GM12801 (cell line): ENCODE data around the gene MYH7B.

Experiments used
- CTCF ChIP-seq: IDR thresholded peaks from one replicate; pipeline ENCODE4 v1.5.1; 2011; ENCODE audit warnings: control low read depth; ENCODE audit not compliant: insufficient read length; ENCODE audit errors: extremely low read depth

MYH7B gene

GRCh38 chr20:34990231-34990630 is 34.6 kb downstream of the MYH7B start:
- TF ChIP-seq CTCF, result no peak

GRCh38 chr20:34990661-34991214 is 35.1 kb downstream of the MYH7B start:
- no peak for TF ChIP-seq CTCF

- no peak for TF ChIP-seq CTCF
Observed at GRCh38 chr20:34992751-34993417, 37.2 kb downstream of the MYH7B start.

GRCh38 chr20:34993941-34994508 is 38.4 kb downstream of the MYH7B start:
- no peak for TF ChIP-seq CTCF

- TF ChIP-seq CTCF, result no peak
Observed at GRCh38 chr20:34994509-34995131, 39.0 kb downstream of the MYH7B start.

GRCh38 chr20:34995192-34995591 is 39.5 kb downstream of the MYH7B start:
- no peak for TF ChIP-seq CTCF

GRCh38 chr20:34995696-34996095 is 40.0 kb downstream of the MYH7B start:
- no peak for TF ChIP-seq CTCF
